ENCODE measurements around the gene COL28A1.
"Not testable (repeated sequence)": the region's sequence is repeated elsewhere in the genome, so short reads cannot be mapped to it uniquely, and the experiment has no call there.

Gene COL28A1

GRCh38 chr7:7416031-7416858 is 119.4 kb downstream of the COL28A1 start:
- DNase-seq (ENCODE audit: low read depth), result peak; percentile 84

GRCh38 chr7:7414791-7415603 is 120.7 kb downstream of the COL28A1 start:
- DNase-seq (ENCODE audit: low read depth), result no peak

- no peak for DNase-seq (ENCODE audit: low read depth)
These were observed 127.5 kb downstream of the COL28A1 start for GRCh38 chr7:7408001-7408770.

- DNase-seq (ENCODE audit: low read depth), result no peak
These were observed 130.2 kb downstream of the COL28A1 start for GRCh38 chr7:7405461-7405860.

- DNase-seq (ENCODE audit: low read depth), result peak; percentile 39
These were observed 136.0 kb downstream of the COL28A1 start for GRCh38 chr7:7399707-7400106.

- no peak for DNase-seq (ENCODE audit: low read depth)
These were observed 139.9 kb downstream of the COL28A1 start for GRCh38 chr7:7395785-7396184.

GRCh38 chr7:7388164-7388563 is 147.5 kb downstream of the COL28A1 start:
- DNase-seq (ENCODE audit: low read depth), result not testable (repeated sequence)

GRCh38 chr7:7385421-7385820 is 150.3 kb downstream of the COL28A1 start:
- peak; percentile 12 for DNase-seq (ENCODE audit: low read depth)

- no peak for DNase-seq (ENCODE audit: low read depth)
These were observed 151.4 kb downstream of the COL28A1 start for GRCh38 chr7:7384228-7384627.

- DNase-seq (ENCODE audit: low read depth), result no peak
These were observed 160.1 kb downstream of the COL28A1 start for GRCh38 chr7:7375538-7375937.

- DNase-seq (ENCODE audit: low read depth), result no peak
These were observed 165.6 kb downstream of the COL28A1 start for GRCh38 chr7:7370076-7370475.

- no peak for DNase-seq (ENCODE audit: low read depth)
These were observed 166.5 kb downstream of the COL28A1 start for GRCh38 chr7:7369134-7369533.

- DNase-seq (ENCODE audit: low read depth), result no peak
These were observed 181.0 kb downstream of the COL28A1 start for GRCh38 chr7:7354674-7355073.

- no peak for DNase-seq (ENCODE audit: low read depth)
These were observed 182.8 kb downstream of the COL28A1 start for GRCh38 chr7:7352845-7353244.

- DNase-seq (ENCODE audit: low read depth), result no peak
These were observed 183.8 kb downstream of the COL28A1 start for GRCh38 chr7:7351832-7352231.

- no peak for DNase-seq (ENCODE audit: low read depth)
These were observed 184.5 kb downstream of the COL28A1 start for GRCh38 chr7:7351156-7351555.

- DNase-seq (ENCODE audit: low read depth), result no peak
These were observed 186.5 kb downstream of the COL28A1 start for GRCh38 chr7:7349156-7349555.

GRCh38 chr7:7347045-7347444 is 188.6 kb downstream of the COL28A1 start:
- DNase-seq (ENCODE audit: low read depth), result no peak

- DNase-seq (ENCODE audit: low read depth), result no peak
These were observed 191.1 kb downstream of the COL28A1 start for GRCh38 chr7:7344583-7344982.

- no peak for DNase-seq (ENCODE audit: low read depth)
These were observed 199.8 kb downstream of the COL28A1 start for GRCh38 chr7:7335909-7336308.

GRCh38 chr7:7335215-7335614 is 200.5 kb downstream of the COL28A1 start:
- DNase-seq (ENCODE audit: low read depth), result no peak

- no peak for DNase-seq (ENCODE audit: low read depth)
These were observed 202.1 kb downstream of the COL28A1 start for GRCh38 chr7:7333610-7334009.
